GM21515 (cell line): ENCODE results near the gene TTYH1.

Experiments
- ATAC-seq: cut with Tn5 transposase; IDR thresholded peaks from one replicate; pipeline ENCODE4 v1.9.1; 2021; ENCODE audit not compliant: unreplicated experiment

The TTYH1 gene

DNA sequence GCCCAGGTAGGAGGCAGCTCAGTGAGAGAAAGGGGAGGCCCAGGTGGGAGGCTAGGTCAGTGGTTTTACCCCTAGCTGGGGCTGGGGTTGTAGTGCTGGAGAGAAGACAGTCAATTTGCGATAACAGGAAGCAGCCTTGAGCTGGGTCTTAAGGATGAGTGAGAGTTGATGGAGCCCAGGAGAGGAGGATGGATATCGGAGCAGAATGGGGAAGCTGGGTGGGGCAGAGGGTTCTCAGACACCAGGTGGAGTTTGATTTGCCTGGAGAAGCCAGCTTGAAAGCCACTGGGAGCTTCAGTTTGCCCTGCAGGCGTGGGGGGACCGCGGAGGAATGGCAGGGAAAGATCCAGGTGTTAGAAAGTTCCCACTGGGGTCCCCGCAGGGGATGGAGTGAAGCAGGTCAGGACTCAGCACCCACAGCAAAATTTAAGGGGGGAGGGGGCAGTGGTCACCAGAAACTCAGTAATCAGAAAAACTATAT is 58.7 kb downstream of the TTYH1 start:
- no peak for ATAC-seq

GRCh38 chr19:54475706-54476105 is 60.4 kb downstream of the TTYH1 start:
- ATAC-seq: no peak

DNA sequence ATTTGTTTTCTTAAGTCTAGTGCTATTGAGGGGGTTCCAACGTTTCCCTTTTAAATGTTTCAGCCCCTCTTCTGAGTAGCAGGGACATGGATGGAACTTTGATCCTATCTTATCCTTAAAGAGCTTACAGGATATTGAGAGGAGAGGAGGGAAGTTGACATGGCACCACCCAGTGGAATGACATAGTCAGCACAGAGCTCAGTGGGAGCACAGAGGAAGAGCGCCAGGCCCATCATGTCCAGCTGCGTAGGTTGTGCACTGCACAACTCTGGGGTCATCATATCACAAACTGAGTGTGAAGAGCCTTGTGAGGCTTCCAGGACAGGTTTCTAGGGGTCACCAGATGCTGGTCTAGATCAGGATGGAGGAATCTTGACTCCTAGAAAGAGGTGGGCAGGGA is 62.4 kb downstream of the TTYH1 start:
- ATAC-seq: no peak

- ATAC-seq: no peak
Observed at GRCh38 chr19:54478677-54479266, 63.5 kb downstream of the TTYH1 start.

DNA sequence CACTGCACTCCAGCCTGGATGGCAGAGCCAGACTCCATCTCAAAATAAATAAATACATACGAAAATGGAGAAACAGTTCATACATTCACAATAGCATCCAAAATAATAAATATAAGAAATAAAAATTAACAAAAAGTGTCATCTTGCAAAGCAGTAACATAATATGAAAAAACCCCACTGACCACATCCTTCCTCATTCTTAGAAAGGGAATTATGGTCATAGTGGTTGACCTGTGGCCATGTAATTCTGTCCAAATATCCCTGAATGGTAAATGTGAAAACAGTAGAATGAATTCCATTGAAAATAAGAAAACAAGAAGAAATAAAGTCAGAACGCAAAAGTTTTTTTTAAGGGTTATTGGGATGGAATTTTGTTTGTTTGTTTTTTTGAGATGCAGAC is 64.8 kb downstream of the TTYH1 start:
- no peak for ATAC-seq

DNA sequence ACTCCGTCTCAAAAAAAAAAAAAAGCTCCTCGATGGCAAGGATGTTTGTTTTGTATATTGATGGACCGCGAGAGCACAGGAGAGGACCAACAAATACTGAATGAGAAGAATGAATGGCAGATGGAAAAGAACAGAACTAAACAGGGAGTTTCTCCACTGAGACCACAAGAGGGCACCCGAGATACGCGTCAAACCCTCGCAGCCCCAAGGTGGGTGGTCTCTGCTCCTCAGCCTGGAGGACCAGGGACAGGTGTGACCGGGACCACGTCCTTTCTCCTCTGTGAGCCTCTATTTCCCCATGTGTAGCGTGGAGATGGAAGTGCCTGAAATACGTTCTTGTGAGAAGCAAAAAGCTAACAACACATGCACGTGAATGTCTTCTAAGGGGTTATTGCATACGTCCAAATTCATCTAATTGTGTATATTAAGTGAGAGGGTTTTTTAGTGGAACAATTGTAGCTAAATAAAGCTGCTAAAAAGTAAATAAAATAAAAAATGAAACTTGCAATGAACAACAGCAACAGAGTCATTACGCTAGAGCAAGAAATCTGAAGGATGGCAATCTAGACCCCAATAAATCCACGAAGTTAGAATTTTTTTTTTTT is 66.2 kb downstream of the TTYH1 start:
- ATAC-seq: no peak

GRCh38 chr19:54482889-54483288 is 67.6 kb downstream of the TTYH1 start:
- no peak for ATAC-seq

- no peak for ATAC-seq
Observed at GRCh38 chr19:54484451-54484850, 69.2 kb downstream of the TTYH1 start.

DNA sequence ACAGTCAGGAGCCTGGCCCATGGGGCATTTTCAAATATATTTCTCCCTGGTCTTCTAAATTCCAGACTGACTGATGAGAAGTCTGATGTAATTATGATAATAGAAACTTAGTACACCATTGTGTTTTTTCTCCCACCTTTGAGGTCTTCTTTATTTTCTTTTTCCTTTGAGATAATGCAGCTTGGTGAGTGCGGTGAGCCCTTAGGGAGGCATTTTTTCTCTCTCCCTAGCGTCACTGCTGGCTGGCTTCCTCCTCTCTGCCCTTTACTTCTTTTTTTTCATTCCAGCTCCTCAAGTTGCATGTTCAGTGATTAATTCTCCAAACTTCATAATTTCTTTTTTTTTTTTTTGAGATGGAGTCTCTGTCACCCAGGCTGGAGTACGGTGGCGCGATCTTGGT is 70.6 kb downstream of the TTYH1 start:
- ATAC-seq: no peak
